GM12878 (cell line): ENCODE measurements around the gene GTF3C1. TPM values are rescaled to one million over a fixed set of nuclear protein-coding genes. Genes with fewer than 3 reads are reported as not detected.

Experiments used
- ATAC-seq: fragments of 200-7000 bp; cut with Tn5 transposase; 3 replicates; pipeline ENCODE4 v1.9.1; 2020; ENCODE audit warnings: mild to moderate bottlenecking, moderate library complexity
- BruUV-seq: library from RNA; stranded (reverse); fragments of 400-500 nt; replicated peaks from 2 replicates; lab custom pipeline; 2021; lab: Mats Ljungman, UMichigan
- CTCF ChIA-PET: fragments of 300-600 bp; sonication (Branson Sonifier 250); formaldehyde crosslinking; extraction: SDS; loops from one replicate; lab custom pipeline; 2021; ENCODE audit warnings: inconsistent platforms; lab: Yijun Ruan, JAX
- POLR2A ChIA-PET: fragments of 350-600 bp; formaldehyde crosslinking; extraction: SDS; loops from one replicate; lab custom pipeline; 2021; ENCODE audit warnings: inconsistent platforms; lab: Charles Lee
- RAD21 ChIA-PET: fragments of 300-600 bp; sonication (Branson Sonifier 250); formaldehyde crosslinking; loops from one replicate; lab custom pipeline; 2023; ENCODE audit warnings: antibody characterized with exemption; ENCODE audit not compliant: unreplicated experiment; lab: Charles Lee
- SMC1A ChIA-PET: fragments of 300-600 bp; sonication (Branson Sonifier 250); formaldehyde crosslinking; loops from one replicate; lab custom pipeline; 2023; ENCODE audit not compliant: unreplicated experiment, uncharacterized antibody; lab: Charles Lee
- DNase-seq: peaks from one replicate; pipeline ENCODE4 v3.0.0-alpha.2; 2011; ENCODE audit warnings: low read depth, low spot score
- FAIRE-seq: peaks from 3 replicates; lab custom pipeline; 2011; peaks lifted over from hg19 to GRCh38; lab: Jason Lieb, UNC
- H2AFZ ChIP-seq: 2 replicates; pipeline ENCODE4 v1.6.0; 2011; ENCODE audit warnings: low read depth, low read length, control low read depth; ENCODE audit not compliant: control insufficient read depth
- H3K27ac ChIP-seq: 2 replicates; pipeline ENCODE4 v1.5.1; 2011; ENCODE audit warnings: control low read depth; ENCODE audit not compliant: control insufficient read depth, insufficient read depth
- H3K27me3 ChIP-seq, 2 experiments: replicated peaks in 1 of 2; 2 replicates each; pipeline versions ENCODE4 v1.6.0 to v1.6.1; 2011; ENCODE audit warnings: low read length in 1 of 2; ENCODE audit not compliant: control insufficient read depth in 2 of 2, insufficient read depth in 2 of 2
- H3K36me3 ChIP-seq, 2 experiments: 2 replicates each; pipeline ENCODE4 v1.5.1; 2011; ENCODE audit warnings: low read length in 1 of 2; ENCODE audit not compliant: control insufficient read depth in 2 of 2, insufficient read depth in 2 of 2
- H3K4me1 ChIP-seq: 2 replicates; pipeline ENCODE4 v1.6.1; 2011; ENCODE audit warnings: mild to moderate bottlenecking, low read length, moderate library complexity, mixed read lengths; ENCODE audit not compliant: control insufficient read depth, insufficient read depth
- H3K4me2 ChIP-seq: 2 replicates; pipeline ENCODE4 v1.6.0; 2011; ENCODE audit warnings: control low read depth; ENCODE audit not compliant: control insufficient read depth, insufficient read depth
- H3K4me3 ChIP-seq: fragments of 200-600 bp; sonication (generic); 2 replicates; pipeline ENCODE4 v1.5.1; 2016
- H3K79me2 ChIP-seq: 2 replicates; pipeline ENCODE4 v1.6.0; 2011; ENCODE audit warnings: low read length; ENCODE audit not compliant: control insufficient read depth, insufficient read depth
- H3K9ac ChIP-seq: 2 replicates; pipeline ENCODE4 v1.8.0; 2011; ENCODE audit warnings: low read length, control low read depth, mixed read lengths; ENCODE audit not compliant: control insufficient read depth, insufficient read depth
- H3K9me3 ChIP-seq: replicated peaks from 3 replicates; pipeline ENCODE4 v1.5.1; 2011; ENCODE audit warnings: mild to moderate bottlenecking, low read length; ENCODE audit not compliant: control insufficient read depth, insufficient read depth
- H4K20me1 ChIP-seq: 2 replicates; pipeline ENCODE4 v1.6.0; 2011; ENCODE audit not compliant: control insufficient read depth, insufficient read depth
- ATF7 ChIP-seq: fragments of 450-650 bp; IDR thresholded peaks from 2 replicates; pipeline ENCODE4 v1.6.1; 2016; ENCODE audit warnings: low read depth, mild to moderate bottlenecking
- CBX3 ChIP-seq: fragments of 200-600 bp; sonication (generic); IDR thresholded peaks from 2 replicates; pipeline ENCODE4 v1.6.1; 2016; ENCODE audit warnings: low read depth, borderline replicate concordance
- ETV6 ChIP-seq, 2 experiments: fragments of 450-650 bp in 1 of 2; IDR thresholded peaks in 1 of 2; conservative IDR thresholded peaks in 1 of 2; 2 replicates each; pipeline ENCODE4 v1.6.1; 2014; ENCODE audit warnings: antibody characterized with exemption in 1 of 2, borderline replicate concordance in 1 of 2, low read depth in 1 of 2, mild to moderate bottlenecking in 1 of 2, moderate library complexity in 1 of 2
- FOXM1 ChIP-seq: IDR thresholded peaks from 2 replicates; pipeline ENCODE4 v1.6.1; 2012; ENCODE audit warnings: low read depth, mild to moderate bottlenecking, inconsistent platforms, low read length, moderate library complexity
- LARP7 ChIP-seq: fragments of 450-650 bp; IDR thresholded peaks from 2 replicates; pipeline ENCODE4 v1.6.1; 2017; ENCODE audit warnings: mild to moderate bottlenecking
- MXI1 ChIP-seq: fragments of 150-350 bp; IDR thresholded peaks from 2 replicates; pipeline ENCODE4 v1.6.1; 2011; ENCODE audit warnings: low read depth, mild to moderate bottlenecking, inconsistent platforms, low read length, improper control_type of control experiment
- NR2C1 ChIP-seq: fragments of 450-650 bp; IDR thresholded peaks from 2 replicates; pipeline ENCODE4 v1.6.1; 2017; ENCODE audit warnings: antibody characterized with exemption, mild to moderate bottlenecking, moderate library complexity
- POLR2AphosphoS5 ChIP-seq: IDR thresholded peaks from 2 replicates; pipeline ENCODE4 v1.6.1; 2011; ENCODE audit warnings: mild to moderate bottlenecking, low read length, inconsistent platforms
- ZBTB11 ChIP-seq: fragments of 450-650 bp; formaldehyde crosslinking; IDR thresholded peaks from 2 replicates; pipeline ENCODE4 v1.5.0; 2022; ENCODE audit warnings: mild to moderate bottlenecking, missing genetic modification characterization
- WGBS: methylation state at CpG from one replicate; pipeline ENCODE4 v1.1.6; 2016; ENCODE audit warnings: low lambda C conversion rate; ENCODE audit not compliant: insufficient replicate concordance, insufficient coverage; ENCODE audit errors: missing lambda C conversion rate; 5-methylcytosine and 5-hydroxymethylcytosine counted together
- in situ Hi-C: fragments of 300-500 bp; cut with MboI; formaldehyde crosslinking; loops from 9 replicates; pipeline ENCODE4 v1.14.3; 2018; ENCODE audit warnings: mixed read lengths
- intact Hi-C: fragments of 100-400 bp; cut with micrococcal nuclease; formaldehyde crosslinking; loops from one replicate; pipeline ENCODE4 v1.14.2; 2022; ENCODE audit not compliant: unreplicated experiment
- polyA plus RNA-seq, 11 experiments: library from polyadenylated mRNA; depleted of rRNA in 4 of 11; unstranded in 6 of 11; stranded (reverse) in 5 of 11; fragments of >200 nt; fragmentation: Nextera tagmentation in 4 of 11; fragmentation: Illumina TruSeq in 1 of 11; extraction: Ambion mirVana in 4 of 11; extraction: Trizol in 1 of 11; gene quantifications; 1 replicate in 1 of 11; 2 replicates in 10 of 11; pipeline versions ENCODE4 v1.2.1 to v1.2.3, GENCODE V29; 2011 to 2016; ENCODE audit warnings: inconsistent platforms in 2 of 11, missing spikeins in 2 of 11, low read depth in 1 of 11
- total RNA-seq, 4 experiments: library from RNA; depleted of rRNA in 3 of 4; stranded (reverse); fragments of >200 nt in 3 of 4; fragmentation: Illumina TruSeq in 1 of 4; extraction: Trizol in 1 of 4; gene quantifications; 2 replicates each; pipeline versions ENCODE4 v1.2.1 to v1.2.3, GENCODE V29; 2013 to 2021
- TF ChIP-seq, protein P1 (sequence below): fragments of 450-650 bp; conservative IDR thresholded peaks from 2 replicates; pipeline ENCODE4 v1.6.1; 2017; ENCODE audit warnings: mild to moderate bottlenecking, moderate library complexity
- TF ChIP-seq, protein P2 (sequence below): IDR thresholded peaks from 2 replicates; pipeline ENCODE4 v1.6.1; 2011; ENCODE audit warnings: low read depth, mild to moderate bottlenecking, low read length, moderate library complexity, borderline replicate concordance; ENCODE audit errors: extremely low read depth

The GTF3C1 gene
- total and polyA plus RNA-seq, 10 of the 15 experiments (the other 5 are each of a cell fraction or from before 2014, with no cell fraction given), result 0.98 to 60.9 (median 34.3) TPM

GRCh38 chr16:27482397-27483087 lies 67.2 kb downstream of the GTF3C1 start (continued):
- TF ChIP-seq ZBTB11 (CRISPR knock-in tag), result no peak
- no peak for TF ChIP-seq CBX3
- no peak for TF ChIP-seq NR2C1

- H3K4me1 ChIP-seq, result no peaks in the 10 kb centered on the region
- ATAC-seq (no peak), DNase-seq (no peak), FAIRE-seq (no peak)
- ChIA-PET SMC1A (no interaction called here), RAD21 (no interaction called here), POLR2A (no interaction called here), CTCF (interaction anchor here (0.6 kb wide), 1 partner anchor 328 kb away, joined by 3 read pairs; no protein-coding TSS in a partner anchor)
- H3K4me3 ChIP-seq, result no peak overlapping the region
- H3K27ac ChIP-seq, result no peak overlapping the region
- BruUV-seq, result no TSS peak
- 88% methylated on average over 15 of the region's 15 CpGs for WGBS
- H3K9me3 ChIP-seq, result no peaks in the 10 kb centered on the region
- in situ Hi-C loops (no loop called here), intact Hi-C loops (no loop called here)
- no peaks in the 10 kb centered on the region for H3K79me2 ChIP-seq
- H3K9ac ChIP-seq, result no peak overlapping the region
- H3K36me3 ChIP-seq, result peaks cover 30 to 32% of the 10 kb centered on the region in 2 experiments
- H4K20me1 ChIP-seq, result no peaks in the 10 kb centered on the region
- H3K27me3 ChIP-seq, result no peaks in the 10 kb centered on the region
- no peak overlapping the region for H2AFZ ChIP-seq
- TF ChIP-seq LARP7, result no peak
- TF ChIP-seq, protein P1, sequence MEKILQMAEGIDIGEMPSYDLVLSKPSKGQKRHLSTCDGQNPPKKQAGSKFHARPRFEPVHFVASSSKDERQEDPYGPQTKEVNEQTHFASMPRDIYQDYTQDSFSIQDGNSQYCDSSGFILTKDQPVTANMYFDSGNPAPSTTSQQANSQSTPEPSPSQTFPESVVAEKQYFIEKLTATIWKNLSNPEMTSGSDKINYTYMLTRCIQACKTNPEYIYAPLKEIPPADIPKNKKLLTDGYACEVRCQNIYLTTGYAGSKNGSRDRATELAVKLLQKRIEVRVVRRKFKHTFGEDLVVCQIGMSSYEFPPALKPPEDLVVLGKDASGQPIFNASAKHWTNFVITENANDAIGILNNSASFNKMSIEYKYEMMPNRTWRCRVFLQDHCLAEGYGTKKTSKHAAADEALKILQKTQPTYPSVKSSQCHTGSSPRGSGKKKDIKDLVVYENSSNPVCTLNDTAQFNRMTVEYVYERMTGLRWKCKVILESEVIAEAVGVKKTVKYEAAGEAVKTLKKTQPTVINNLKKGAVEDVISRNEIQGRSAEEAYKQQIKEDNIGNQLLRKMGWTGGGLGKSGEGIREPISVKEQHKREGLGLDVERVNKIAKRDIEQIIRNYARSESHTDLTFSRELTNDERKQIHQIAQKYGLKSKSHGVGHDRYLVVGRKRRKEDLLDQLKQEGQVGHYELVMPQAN, result no peak
- no peak for TF ChIP-seq ATF7
- no peak for TF ChIP-seq FOXM1
- no peak for TF ChIP-seq MXI1
- TF ChIP-seq, protein P2, sequence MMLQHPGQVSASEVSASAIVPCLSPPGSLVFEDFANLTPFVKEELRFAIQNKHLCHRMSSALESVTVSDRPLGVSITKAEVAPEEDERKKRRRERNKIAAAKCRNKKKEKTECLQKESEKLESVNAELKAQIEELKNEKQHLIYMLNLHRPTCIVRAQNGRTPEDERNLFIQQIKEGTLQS, result no peak
- no peak for TF ChIP-seq ETV6 (conservative IDR thresholded peaks at IDR 0.05 in 1 of 2, IDR thresholded peaks at IDR 0.05 in 1 of 2; ENCODE audit: borderline replicate concordance in 1 of 2, low read depth in 1 of 2)
- no peak for TF ChIP-seq POLR2AphosphoS5
- no peak overlapping the region for H3K4me2 ChIP-seq
Measured at GRCh38 chr16:27481282-27481934, 68.3 kb downstream of the GTF3C1 start.
